Stimulated activated CD4-positive, alpha-beta T cell treated with anti-CD3 and anti-CD28 coated beads, Interleukin-12 subunit alpha, Interleukin-12 subunit beta, amount 100 ng/mL, for 4 hours (primary cell): ENCODE results near the gene NUDT16.
"Not testable (repeated sequence)": the region's sequence is repeated elsewhere in the genome, so short reads cannot be mapped to it uniquely, and the experiment has no call there.

ENCODE experiments used
- DNase-seq: peaks from one replicate; pipeline ENCODE4 v3.0.0-alpha.2; 2020

NUDT16 gene

GRCh38 chr3:131381445-131382291 is at the start of gene NUDT16:
Gene NUDT16, plus strand, starts transcription at chr3:131381774. Its CDS starts 31 bp downstream, at chr3:131381805.
- peak; percentile 94 for DNase-seq

GRCh38 chr3:131338948-131339640 is 42.5 kb upstream of the NUDT16 start:
- DNase-seq = no peak

DNA sequence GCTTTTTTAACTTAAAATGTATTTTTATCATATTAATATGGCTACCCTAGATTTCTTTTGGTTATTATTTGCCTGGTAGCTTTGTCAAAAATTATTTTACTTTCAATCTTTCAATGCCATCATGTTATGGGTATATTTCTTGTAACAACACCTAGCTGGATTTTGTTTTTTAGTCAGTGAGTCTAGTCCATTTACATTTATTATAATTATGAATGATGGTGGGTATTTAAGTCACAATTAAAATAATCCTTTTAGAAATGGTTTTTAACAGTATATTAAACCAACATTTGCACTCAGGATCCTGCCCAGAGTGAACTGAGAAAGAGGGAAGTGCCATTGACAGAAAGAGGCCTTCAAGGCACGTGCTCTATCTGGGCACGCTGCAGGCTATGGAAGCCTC is 39.8 kb upstream of the NUDT16 start:
- DNase-seq = no peak

DNA sequence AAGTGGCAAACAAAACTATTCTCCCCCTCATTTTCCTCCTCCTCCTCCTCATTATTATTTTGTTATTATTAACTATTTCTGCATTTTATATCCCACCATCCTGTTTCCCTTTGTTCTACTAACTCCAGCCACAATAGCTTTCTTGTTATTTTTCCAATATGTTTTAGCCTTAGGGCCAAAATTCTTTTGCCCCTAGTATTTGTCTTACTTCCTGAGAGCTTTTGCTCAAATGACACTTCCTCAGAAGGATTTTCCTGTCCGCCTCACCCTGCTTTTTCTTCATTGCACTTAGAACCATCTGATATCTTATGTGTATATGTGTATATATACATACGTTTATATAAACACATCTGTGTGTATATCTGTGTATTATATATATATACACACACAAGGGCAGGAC is 32.7 kb upstream of the NUDT16 start:
- no peak for DNase-seq

DNA sequence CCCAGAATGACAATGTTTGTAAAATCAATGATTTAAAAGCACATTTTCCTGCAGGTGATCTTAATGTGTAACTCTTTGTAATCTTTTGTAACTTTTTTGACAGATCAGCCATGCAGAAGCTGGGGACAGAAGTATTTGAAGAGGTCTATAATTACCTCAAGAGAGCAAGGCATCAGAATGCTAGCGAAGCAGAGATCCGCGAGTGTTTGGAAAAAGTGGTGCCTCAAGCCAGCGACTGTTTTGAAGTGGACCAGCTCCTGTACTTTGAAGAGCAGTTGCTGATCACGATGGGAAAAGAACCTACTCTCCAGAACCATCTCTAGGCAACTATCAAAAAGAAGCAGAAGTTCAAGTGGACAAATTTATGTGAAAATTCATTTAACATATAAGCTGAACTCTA is 32.1 kb upstream of the NUDT16 start:
- DNase-seq = no peak

- DNase-seq = no peak
Measured at GRCh38 chr3:131349946-131350347, 31.6 kb upstream of the NUDT16 start.

GRCh38 chr3:131350506-131350905 is 31.1 kb upstream of the NUDT16 start:
- no peak for DNase-seq

DNA sequence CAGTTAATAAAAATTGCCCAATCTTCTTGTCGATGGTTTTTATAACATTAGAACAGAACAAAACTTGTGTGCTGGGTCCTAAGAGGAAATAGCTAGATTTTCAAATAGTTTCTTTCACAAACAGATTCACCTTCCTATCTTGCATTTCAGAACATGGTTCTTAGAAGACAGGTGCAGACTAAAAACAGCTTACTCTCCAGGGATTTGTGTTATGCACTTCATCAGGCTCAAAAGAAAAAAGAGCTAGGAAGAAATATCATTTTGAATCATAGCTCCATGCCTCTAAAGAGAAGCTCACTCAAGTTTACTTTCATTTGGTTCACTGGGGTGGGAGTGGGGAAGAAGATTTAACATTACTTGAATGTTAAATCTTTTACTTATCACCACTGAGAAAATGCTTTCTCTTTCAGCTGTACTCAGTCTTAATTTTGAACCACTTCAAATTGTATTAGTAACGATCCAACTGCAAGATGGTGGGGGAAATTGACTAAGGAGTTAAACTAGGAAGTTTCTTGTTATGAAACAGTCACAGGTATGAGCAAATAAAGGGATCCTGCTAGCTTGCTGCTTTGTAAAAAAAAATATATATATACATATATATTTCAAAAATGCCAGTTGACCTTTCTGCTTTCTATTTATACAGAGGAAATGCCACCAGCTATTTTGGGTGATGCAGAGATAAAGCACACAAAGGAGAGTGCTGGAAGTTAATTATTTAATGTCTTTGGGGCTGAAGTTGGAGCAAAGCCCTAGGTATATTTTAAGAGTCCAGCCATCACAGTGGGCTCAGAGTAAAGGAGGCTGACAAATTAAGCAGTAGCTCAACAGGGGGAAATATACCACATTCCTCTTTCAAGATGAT is 28.3 kb upstream of the NUDT16 start:
- DNase-seq = no peak

- DNase-seq = no peak
Measured at GRCh38 chr3:131353986-131354385, 27.6 kb upstream of the NUDT16 start.

- DNase-seq = no peak
Measured at GRCh38 chr3:131356006-131356595, 25.5 kb upstream of the NUDT16 start.

DNA sequence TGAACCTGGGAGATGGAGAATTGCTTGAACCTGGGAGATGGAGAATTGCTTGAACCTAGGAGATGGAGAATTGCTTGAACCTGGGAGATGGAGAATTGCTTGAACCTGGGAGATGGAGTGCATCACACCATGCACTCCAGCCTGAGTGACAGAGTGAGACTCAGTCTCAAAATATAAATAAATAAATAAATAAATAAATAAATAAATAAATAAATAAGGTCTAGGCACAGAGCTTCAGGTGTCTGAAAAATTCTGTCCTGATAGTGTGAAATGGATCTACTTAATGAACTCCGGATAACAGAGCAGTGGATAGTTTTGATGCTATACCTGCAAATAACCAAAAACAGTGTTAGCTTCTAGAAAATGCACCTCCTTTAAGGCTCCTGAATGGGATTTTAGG is 24.3 kb upstream of the NUDT16 start:
- no peak for DNase-seq

DNA sequence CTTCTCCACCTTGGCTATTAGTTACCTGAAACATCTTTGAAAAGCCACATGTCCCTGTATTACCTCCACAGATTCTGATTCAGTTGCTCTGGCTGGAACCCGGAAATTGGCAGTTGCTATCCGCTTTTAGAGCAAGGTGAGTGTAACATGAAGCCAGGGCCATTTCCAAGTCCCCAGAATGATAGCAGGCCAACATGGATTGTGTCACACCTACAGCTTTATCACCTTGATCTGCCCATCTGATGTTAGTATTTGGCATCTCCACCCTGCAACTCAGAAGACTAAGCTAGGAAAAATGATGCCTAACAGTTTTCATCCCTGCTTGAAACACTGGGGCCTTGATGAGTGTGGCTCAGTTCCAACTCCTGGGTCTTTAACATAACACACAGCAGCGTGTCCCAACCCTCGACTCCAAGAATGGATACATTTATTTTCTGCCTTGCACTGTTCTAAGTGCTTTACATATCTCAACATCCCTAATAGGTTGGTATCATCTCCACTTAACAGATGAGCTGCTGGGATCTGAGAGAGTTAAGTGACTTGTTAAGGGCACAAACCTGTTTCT is 21.3 kb upstream of the NUDT16 start:
- DNase-seq = no peak

- DNase-seq = not testable (repeated sequence)
Measured at GRCh38 chr3:131361066-131361463, 20.5 kb upstream of the NUDT16 start.

DNA sequence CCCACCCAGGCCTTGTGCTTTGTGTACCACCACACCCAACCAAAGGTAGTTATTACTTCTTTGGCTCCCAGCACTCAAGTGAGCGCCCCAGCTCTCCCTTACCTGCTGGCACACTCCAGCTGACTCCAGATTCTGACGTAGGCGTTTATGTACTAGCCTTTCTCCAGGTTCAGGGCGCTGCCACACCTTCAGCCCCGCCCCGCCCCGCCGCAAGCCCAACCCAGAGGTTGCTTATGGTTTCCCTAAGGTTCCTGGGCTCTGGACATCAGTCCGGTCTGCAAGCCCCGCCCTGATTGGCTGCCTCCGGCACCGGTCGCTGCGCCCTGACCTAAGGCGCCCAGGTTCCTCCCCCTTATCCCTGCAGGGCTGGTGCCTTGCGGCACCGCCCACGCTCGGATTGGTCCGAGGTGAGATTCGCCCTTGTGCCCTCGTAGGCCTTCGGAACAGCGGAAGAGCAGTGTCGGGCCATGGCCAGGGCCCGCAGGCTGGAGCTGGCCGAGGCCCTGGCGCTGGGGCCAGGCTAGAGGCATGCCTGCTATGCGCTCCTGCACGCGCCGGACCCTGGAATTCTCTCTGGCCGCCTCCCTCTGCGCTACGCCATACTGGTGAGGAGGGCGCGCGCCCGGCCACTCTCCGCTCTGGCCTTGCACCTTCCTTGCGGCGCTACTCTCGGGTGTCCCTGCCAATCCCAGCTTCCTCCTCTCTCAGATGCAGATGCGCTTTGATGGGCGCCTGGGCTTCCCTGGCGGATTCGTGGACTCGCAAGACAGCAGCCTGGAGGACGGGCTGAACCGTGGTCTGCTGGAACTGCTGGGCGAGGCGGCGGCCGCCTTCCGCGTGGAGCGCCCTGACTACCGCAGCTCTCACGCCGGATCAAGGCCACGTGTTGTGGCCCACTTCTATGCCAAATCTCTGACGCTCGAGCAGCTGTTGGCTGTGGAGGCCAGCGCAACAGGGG is 19.8 kb upstream of the NUDT16 start:
- peak; percentile 1 for DNase-seq

GRCh38 chr3:131363275-131363674 is 18.3 kb upstream of the NUDT16 start:
- no peak for DNase-seq

- no peak for DNase-seq
Measured at GRCh38 chr3:131370935-131371687, 10.5 kb upstream of the NUDT16 start.

GRCh38 chr3:131371688-131372066 is 9.9 kb upstream of the NUDT16 start:
- no peak for DNase-seq

GRCh38 chr3:131374741-131375140 is 6.8 kb upstream of the NUDT16 start:
- DNase-seq = no peak

DNA sequence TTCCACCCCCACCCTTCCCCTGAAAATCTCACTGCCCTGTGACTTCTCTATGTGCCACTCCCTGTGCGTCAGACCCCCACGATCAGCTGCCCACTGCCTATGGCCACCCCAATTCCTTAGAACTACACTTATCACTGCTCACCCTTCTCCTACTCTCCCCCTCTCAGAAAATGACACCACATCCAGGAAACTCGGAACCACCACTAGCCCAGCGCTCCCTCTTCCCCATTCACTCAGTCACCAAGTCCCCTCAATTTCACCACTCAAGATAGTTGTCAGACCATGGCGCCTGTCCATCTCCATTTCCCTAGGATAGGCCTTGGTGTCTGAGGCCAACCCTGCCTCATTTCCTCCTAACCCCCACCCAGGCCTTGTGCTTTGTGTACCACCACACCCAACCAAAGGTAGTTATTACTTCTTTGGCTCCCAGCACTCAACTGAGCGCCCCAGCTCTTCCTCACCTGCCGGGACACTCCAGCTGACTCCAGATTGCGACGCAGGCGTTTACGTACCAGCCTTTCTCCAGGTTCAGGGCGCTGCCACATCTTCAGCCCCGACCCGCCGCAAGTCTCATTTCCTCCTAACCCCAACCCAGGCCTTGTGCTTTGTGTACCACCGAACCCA is 641 bp upstream of the NUDT16 start:
- DNase-seq = not testable (repeated sequence)
